Breast epithelium (tissue), 4 donors: Measurements from ENCODE around the gene RALGAPA1. TPM values are rescaled to one million over a fixed set of nuclear protein-coding genes. Genes with fewer than 3 reads are reported as not detected.
A peak's percentile ranks its signal among the peaks of the same experiment; 100 is the strongest.
"Not testable (repeated sequence)": the region's sequence is repeated elsewhere in the genome, so short reads cannot be mapped to it uniquely, and the experiment has no call there.

Experiments
- DNase-seq, 2 donors: peaks; one replicate each; pipeline ENCODE4 v3.0.0-alpha.2; 2019; ENCODE audit warnings: low spot score in 2 of 2
- H3K27ac ChIP-seq, 2 donors: fragments of 200-600 bp; sonication (generic) in 1 of 2; one replicate each; pipeline ENCODE4 v1.5.1; 2016 to 2019; ENCODE audit warnings: mild to moderate bottlenecking in 1 of 2
- H3K27me3 ChIP-seq, 2 donors: fragments of 200-600 bp; sonication (generic) in 1 of 2; one replicate each; pipeline versions ENCODE4 v1.5.1 to v1.6.0; 2017 to 2019; ENCODE audit warnings: control low read depth in 1 of 2, mild to moderate bottlenecking in 1 of 2
- H3K36me3 ChIP-seq: fragments of 200-600 bp; one replicate; pipeline ENCODE4 v1.5.1; 2019
- H3K4me1 ChIP-seq, 2 donors: fragments of 200-600 bp; sonication (generic); one replicate each; pipeline ENCODE4 v1.5.1; 2016 to 2019; ENCODE audit warnings: control low read depth in 1 of 2
- H3K4me3 ChIP-seq, 3 donors: fragments of 200-600 bp; sonication (generic); 1 replicate in 2 of 3; 2 replicates in 1 of 3; pipeline ENCODE4 v1.5.1; 2016 to 2019; ENCODE audit warnings: mild to moderate bottlenecking in 3 of 3, moderate library complexity in 2 of 3
- H3K9me3 ChIP-seq, 2 donors: fragments of 200-600 bp; sonication (generic) in 1 of 2; one replicate each; pipeline ENCODE4 v1.5.1; 2016 to 2019; ENCODE audit warnings: control low read depth in 1 of 2
- CTCF ChIP-seq, 3 donors: fragments of 450-650 bp; IDR thresholded peaks; one replicate each; pipeline ENCODE4 v1.5.1; 2016 to 2017; ENCODE audit warnings: antibody characterized with exemption in 3 of 3, mild to moderate bottlenecking in 3 of 3, moderate library complexity in 3 of 3
- POLR2A ChIP-seq: fragments of 450-650 bp; IDR thresholded peaks from one replicate; pipeline ENCODE4 v1.6.1; 2016; ENCODE audit warnings: antibody characterized with exemption, mild to moderate bottlenecking, moderate library complexity
- POLR2AphosphoS5 ChIP-seq, 3 donors: sonication (generic); formaldehyde crosslinking; IDR thresholded peaks; one replicate each; pipeline ENCODE4 v1.6.1; 2017; ENCODE audit warnings: antibody characterized with exemption in 3 of 3
- intact Hi-C: fragments of 100-400 bp; cut with DNase I; formaldehyde crosslinking; loops from one replicate; pipeline ENCODE4 v1.15.1; 2023; ENCODE audit warnings: low total_unique reads
- total RNA-seq, 3 donors: library from RNA; depleted of rRNA; stranded (reverse); fragments of >200 nt; gene quantifications; one replicate each; pipeline ENCODE4 v1.1.0, GENCODE V29; 2016

Gene RALGAPA1
- total RNA-seq, 3 donors from 2014 or later, result 52.2 to 136 (median 103) TPM

GRCh38 chr14:35695647-35696046 lies 113.4 kb downstream of the RALGAPA1 start:
- no peak overlapping the region for H3K27ac ChIP-seq
- intact Hi-C loops, result no loop called here
- H3K9me3 ChIP-seq, result no peaks in the 10 kb centered on the region
- H3K4me1 ChIP-seq, result no peaks in the 10 kb centered on the region
- no peak overlapping the region for H3K4me3 ChIP-seq
- H3K36me3 ChIP-seq, result no peaks in the 10 kb centered on the region
- no peak for DNase-seq
- TF ChIP-seq POLR2AphosphoS5 (IDR thresholded peaks at IDR 0.05) (no peak), POLR2A (no peak), CTCF (IDR thresholded peaks at IDR 0.05) (no peak)
- no peaks in the 10 kb centered on the region for H3K27me3 ChIP-seq

- intact Hi-C loops, result no loop called here
- no peaks in the 10 kb centered on the region for H3K27me3 ChIP-seq
- H3K27ac ChIP-seq, result no peak overlapping the region
- no peak for TF ChIP-seq POLR2AphosphoS5 (IDR thresholded peaks at IDR 0.05)
- no peak for TF ChIP-seq CTCF (IDR thresholded peaks at IDR 0.05)
- TF ChIP-seq POLR2A, result no peak
- no peak overlapping the region for H3K4me3 ChIP-seq
- no peaks in the 10 kb centered on the region for H3K36me3 ChIP-seq
- no peak for DNase-seq
- H3K4me1 ChIP-seq, result no peaks in the 10 kb centered on the region
- H3K9me3 ChIP-seq, result no peaks in the 10 kb centered on the region
These were observed 114.0 kb downstream of the RALGAPA1 start for GRCh38 chr14:35695072-35695471.

- no peak for DNase-seq
- intact Hi-C loops, result no loop called here
- TF ChIP-seq POLR2AphosphoS5 (IDR thresholded peaks at IDR 0.05) (no peak), POLR2A (no peak), CTCF (IDR thresholded peaks at IDR 0.05) (no peak)
These were observed 120.1 kb downstream of the RALGAPA1 start for GRCh38 chr14:35689000-35689460.

GRCh38 chr14:35688126-35688826 lies 120.8 kb downstream of the RALGAPA1 start:
- Histone ChIP-seq H3K27me3 (no peaks in the 10 kb centered on the region), H3K9me3 (no peaks in the 10 kb centered on the region), H3K36me3 (no peaks in the 10 kb centered on the region), H3K27ac (no peak overlapping the region), H3K4me1 (no peaks in the 10 kb centered on the region), H3K4me3 (no peak overlapping the region)
- intact Hi-C loops, result no loop called here
- no peak for DNase-seq
- no peak for TF ChIP-seq POLR2AphosphoS5 (IDR thresholded peaks at IDR 0.05)
- TF ChIP-seq POLR2A, result no peak
- no peak for TF ChIP-seq CTCF (IDR thresholded peaks at IDR 0.05)

More at GRCh38 chr14:35689000-35689460, 120.1 kb downstream of the RALGAPA1 start:
- H3K36me3 ChIP-seq, result no peaks in the 10 kb centered on the region
- no peaks in the 10 kb centered on the region for H3K9me3 ChIP-seq
- no peaks in the 10 kb centered on the region for H3K4me1 ChIP-seq
- no peak overlapping the region for H3K27ac ChIP-seq
- H3K4me3 ChIP-seq, result no peak overlapping the region
- no peaks in the 10 kb centered on the region for H3K27me3 ChIP-seq

GRCh38 chr14:35687335-35687939 lies 121.7 kb downstream of the RALGAPA1 start:
- no peak overlapping the region for H3K4me3 ChIP-seq
- H3K27ac ChIP-seq, result no peak overlapping the region
- H3K4me1 ChIP-seq, result no peaks in the 10 kb centered on the region
- H3K36me3 ChIP-seq, result no peaks in the 10 kb centered on the region
- H3K27me3 ChIP-seq, result no peaks in the 10 kb centered on the region
- intact Hi-C loops, result no loop called here
- no peaks in the 10 kb centered on the region for H3K9me3 ChIP-seq
- TF ChIP-seq POLR2AphosphoS5 (IDR thresholded peaks at IDR 0.05) (no peak), CTCF (IDR thresholded peaks at IDR 0.05) (peak; percentile 24 to 67 (median 32)), POLR2A (no peak)
- no peak for DNase-seq

- intact Hi-C loops, H3K4me1 ChIP-seq, H3K9me3 ChIP-seq, H3K4me3 ChIP-seq, H3K27me3 ChIP-seq, DNase-seq, H3K36me3 ChIP-seq, H3K27ac ChIP-seq: not testable (repeated sequence)
These were observed 125.4 kb downstream of the RALGAPA1 start for GRCh38 chr14:35683688-35684087.
